ENCODE results near the gene FBRS.

The FBRS gene

DNA sequence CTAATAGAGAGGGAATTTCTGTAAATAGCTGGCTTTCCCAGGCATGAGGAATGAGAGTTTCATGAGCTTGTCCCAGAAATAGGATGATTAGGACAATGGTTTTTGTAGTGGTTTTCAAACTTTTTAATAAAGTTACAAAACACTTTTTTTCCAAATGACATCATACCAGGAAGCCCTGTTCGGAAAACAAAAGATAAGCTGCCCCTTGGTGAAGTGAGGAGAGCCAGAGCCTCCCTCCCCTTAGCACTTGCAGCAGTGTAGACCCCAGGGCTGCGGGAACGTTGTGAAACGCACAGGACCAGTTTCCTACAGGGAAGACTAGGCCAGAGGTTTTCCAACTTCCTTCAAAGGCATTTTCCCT lies 7.6 kb downstream of the FBRS start:
- H3K27ac Mint-ChIP-seq = peak overlapping the region; percentile 76
- H3K9me3 Mint-ChIP-seq = no peaks in the 10 kb centered on the region

DNA sequence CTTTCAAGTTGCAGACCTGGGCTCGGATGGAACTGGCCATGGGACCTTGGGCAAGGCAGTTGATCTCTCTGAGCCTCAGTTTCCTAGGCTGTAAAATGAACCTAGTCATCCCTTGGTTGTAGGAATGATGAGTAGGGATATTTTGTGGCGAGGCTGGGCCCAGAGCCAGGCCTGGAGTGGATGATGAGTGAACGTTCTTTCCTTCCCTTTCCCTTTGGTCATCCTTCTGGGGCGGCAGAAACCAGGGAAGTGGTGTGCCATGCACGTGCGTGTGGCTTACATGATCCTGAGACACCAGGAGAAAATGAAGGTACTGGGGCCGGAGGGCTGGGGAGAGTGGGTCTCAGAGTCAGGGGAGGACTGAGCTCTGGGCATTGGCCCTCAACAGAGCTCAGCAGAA lies 8.4 kb downstream of the FBRS start:
- Mint-ChIP-seq H3K4me1 (ENCODE audit: low read depth) (peaks cover 25% of the 10 kb centered on the region), H3K36me3 (ENCODE audit: low read depth) (peaks cover 87% of the 10 kb centered on the region), H3K27me3 (no peaks in the 10 kb centered on the region), H3K4me3 (no peak overlapping the region), H3K9me3 (no peaks in the 10 kb centered on the region), H3K27ac (peak overlapping the region; percentile 64)
- no peak for DNase-seq

More for the DNA sequence above, 7.6 kb downstream of the FBRS start:
- Mint-ChIP-seq H3K27me3 (no peaks in the 10 kb centered on the region), H3K36me3 (ENCODE audit: low read depth) (peaks cover 90% of the 10 kb centered on the region), H3K4me3 (no peak overlapping the region), H3K4me1 (ENCODE audit: low read depth) (peaks cover 33% of the 10 kb centered on the region)
- no peak for DNase-seq

DNA sequence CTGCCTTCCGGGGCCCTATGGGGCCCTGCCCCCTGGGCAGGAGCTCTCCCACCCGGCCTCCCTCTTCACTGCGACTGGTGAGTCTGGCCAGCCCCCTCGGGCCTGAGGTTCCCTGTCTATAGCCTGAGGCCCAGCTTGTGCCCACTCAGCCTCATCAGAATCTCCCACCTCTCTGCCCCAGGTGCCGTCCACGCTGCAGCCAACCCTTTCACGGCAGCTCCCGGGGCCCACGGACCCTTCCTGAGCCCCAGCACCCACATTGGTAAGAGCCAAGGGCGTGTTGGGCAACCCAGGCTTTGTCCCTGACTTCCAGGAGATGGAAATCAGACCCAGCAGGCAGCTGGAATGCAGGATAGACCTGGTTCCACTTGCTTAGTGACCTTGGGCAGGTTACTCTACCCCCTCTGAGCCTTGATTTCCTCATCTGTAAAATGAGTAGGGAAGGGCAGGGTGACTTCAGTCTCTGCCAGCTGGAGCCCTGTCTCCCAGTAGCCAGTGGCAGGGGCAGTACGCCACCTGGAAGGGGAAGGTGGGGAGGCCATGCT lies 9.2 kb downstream of the FBRS start:
- Mint-ChIP-seq H3K4me3 (no peak overlapping the region), H3K27me3 (no peaks in the 10 kb centered on the region)

DNA sequence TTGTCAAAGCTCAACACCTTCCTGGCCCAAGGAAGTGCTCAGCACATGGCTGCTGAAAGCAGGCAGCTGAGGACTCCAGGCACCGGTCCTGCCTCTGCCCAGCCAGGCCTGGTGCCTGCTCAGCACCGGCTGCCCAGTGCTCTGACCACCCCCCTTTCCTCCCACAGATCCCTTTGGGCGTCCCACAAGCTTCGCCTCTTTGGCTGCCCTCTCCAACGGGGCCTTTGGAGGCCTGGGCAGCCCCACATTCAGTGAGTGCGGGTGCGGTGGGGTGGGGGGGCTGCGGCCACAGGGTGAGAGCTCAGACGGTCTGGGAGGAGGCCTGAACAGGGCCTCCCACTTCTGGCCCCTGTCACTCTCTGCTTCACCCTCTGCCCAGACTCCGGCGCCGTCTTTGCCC lies 10.2 kb downstream of the FBRS start:
- peaks cover 76% of the 10 kb centered on the region for H3K36me3 Mint-ChIP-seq (ENCODE audit: low read depth)
- no peaks in the 10 kb centered on the region for H3K27me3 Mint-ChIP-seq
- H3K4me3 Mint-ChIP-seq = no peak overlapping the region
- H3K9me3 Mint-ChIP-seq = no peaks in the 10 kb centered on the region
- peaks cover 8% of the 10 kb centered on the region for H3K4me1 Mint-ChIP-seq (ENCODE audit: low read depth)
- DNase-seq = no peak
- no peak overlapping the region for H3K27ac Mint-ChIP-seq

More for the DNA sequence above, 9.2 kb downstream of the FBRS start:
- Mint-ChIP-seq H3K4me1 (ENCODE audit: low read depth) (peaks cover 18% of the 10 kb centered on the region), H3K9me3 (no peaks in the 10 kb centered on the region), H3K27ac (peak overlapping the region; percentile 48), H3K36me3 (ENCODE audit: low read depth) (peaks cover 86% of the 10 kb centered on the region)
- no peak for DNase-seq

DNA sequence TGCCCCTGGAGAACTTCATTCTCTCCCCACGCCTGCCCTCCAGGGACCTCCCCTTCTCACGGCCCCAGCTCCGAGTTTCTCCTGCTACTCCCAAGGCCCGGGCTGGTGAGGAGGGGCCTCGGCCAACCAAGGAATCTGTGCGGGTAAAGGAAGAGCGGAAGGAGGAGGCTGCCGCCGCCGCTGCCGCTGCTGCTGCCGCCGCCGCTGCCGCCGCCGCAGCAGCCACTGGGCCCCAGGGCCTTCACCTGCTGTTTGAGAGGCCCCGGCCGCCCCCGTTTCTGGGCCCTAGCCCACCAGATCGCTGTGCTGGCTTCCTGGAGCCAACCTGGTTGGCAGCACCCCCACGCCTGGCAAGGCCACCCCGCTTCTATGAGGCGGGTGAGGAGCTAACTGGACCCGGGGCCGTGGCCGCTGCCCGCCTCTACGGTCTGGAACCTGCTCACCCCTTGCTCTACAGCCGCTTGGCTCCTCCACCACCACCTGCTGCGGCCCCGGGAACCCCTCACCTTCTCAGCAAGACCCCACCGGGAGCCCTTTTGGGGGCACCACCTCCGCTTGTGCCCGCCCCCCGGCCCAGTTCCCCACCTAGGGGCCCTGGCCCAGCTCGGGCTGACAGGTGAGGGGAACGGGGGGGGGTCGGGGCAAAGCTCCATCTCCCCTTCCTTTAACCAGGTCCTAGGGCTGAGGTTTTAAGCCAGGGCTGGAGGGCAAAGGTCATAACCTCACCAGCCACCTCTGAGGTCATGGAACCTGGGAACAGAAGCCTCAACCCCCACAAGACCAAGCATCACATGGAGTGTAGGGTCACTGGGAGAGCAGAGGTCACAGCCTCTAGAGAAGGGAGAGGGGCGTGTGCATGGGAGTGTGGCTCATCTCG lies 11.0 kb downstream of the FBRS start:
- Mint-ChIP-seq H3K9me3 (no peaks in the 10 kb centered on the region), H3K27ac (no peak overlapping the region), H3K36me3 (ENCODE audit: low read depth) (peaks cover 69% of the 10 kb centered on the region), H3K4me1 (ENCODE audit: low read depth) (peaks cover 3% of the 10 kb centered on the region), H3K27me3 (no peaks in the 10 kb centered on the region), H3K4me3 (no peak overlapping the region)
- DNase-seq = no peak

DNA sequence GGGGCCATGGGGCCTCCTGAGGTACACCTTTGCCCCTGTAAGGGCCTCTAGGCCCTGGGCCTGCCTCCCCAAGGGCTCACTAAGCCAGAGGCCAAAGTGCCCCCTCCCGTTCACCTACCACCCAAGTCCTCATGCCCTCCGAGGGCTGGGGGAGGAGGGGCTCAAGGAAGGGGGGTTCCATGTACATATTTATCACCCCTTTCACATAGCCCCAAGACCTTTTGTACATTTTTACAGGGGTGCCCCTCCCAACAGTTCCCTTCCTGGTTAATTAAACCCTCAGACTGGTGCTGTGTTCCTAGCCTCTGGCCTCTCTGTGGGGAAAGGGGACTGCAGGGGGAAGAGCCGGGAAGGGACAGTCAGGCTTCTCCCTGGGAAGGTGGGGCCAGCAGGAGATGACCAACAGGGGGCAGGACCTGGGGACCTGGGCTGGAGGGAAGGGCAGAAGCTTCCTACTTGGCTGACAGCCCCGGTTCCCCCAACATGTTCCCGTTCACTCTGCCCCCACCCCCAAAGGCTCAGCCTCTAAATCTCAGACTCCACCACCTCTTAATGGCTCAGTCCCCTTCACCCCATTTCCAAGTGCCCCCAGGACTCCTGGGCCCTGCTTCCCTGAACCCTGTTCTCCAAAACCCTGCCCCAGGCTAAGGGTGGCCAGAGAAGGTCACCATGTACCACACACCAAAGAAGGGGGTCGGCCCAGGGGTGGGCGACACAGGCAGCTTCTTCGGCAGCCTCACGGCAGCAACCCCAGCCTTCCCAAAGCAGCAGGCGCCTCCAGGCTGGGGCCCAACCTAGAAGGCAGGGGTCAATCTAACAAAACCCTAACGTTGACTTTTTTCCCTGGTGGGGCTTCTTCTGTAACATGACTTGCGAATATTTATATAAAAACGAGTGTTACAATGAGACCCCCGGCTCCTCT lies 11.9 kb downstream of the FBRS start:
- Mint-ChIP-seq H3K4me3 (no peak overlapping the region), H3K9me3 (no peaks in the 10 kb centered on the region), H3K36me3 (ENCODE audit: low read depth) (peaks cover 60% of the 10 kb centered on the region), H3K4me1 (ENCODE audit: low read depth) (no peaks in the 10 kb centered on the region), H3K27ac (peak overlapping the region; percentile 37), H3K27me3 (no peaks in the 10 kb centered on the region)
- DNase-seq = no peak

DNA sequence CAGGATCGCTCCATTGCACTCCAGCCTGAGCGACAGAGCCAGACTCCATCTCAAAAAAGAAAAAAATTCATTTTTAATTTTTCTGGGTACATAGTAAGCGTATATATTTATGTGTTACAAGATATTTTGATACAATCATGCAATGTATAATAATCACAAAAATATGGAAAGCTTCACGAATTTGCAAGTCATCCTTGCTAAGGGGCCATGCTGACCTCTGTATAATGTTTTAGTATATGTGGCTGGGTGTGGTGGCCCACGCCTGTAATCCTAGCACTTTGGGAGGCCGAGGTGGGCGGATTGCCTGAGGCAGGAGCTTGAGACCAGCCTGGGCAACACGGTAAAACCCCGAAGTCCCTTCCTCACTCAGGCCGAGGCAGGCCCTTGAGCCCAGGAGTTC lies 16.9 kb downstream of the FBRS start:
- no peaks in the 10 kb centered on the region for H3K27me3 Mint-ChIP-seq
- H3K27ac Mint-ChIP-seq = no peak overlapping the region
- H3K4me1 Mint-ChIP-seq (ENCODE audit: low read depth) = no peaks in the 10 kb centered on the region
- H3K4me3 Mint-ChIP-seq = no peak overlapping the region
- no peaks in the 10 kb centered on the region for H3K9me3 Mint-ChIP-seq
- peaks cover 19% of the 10 kb centered on the region for H3K36me3 Mint-ChIP-seq (ENCODE audit: low read depth)
- DNase-seq = no peak

DNA sequence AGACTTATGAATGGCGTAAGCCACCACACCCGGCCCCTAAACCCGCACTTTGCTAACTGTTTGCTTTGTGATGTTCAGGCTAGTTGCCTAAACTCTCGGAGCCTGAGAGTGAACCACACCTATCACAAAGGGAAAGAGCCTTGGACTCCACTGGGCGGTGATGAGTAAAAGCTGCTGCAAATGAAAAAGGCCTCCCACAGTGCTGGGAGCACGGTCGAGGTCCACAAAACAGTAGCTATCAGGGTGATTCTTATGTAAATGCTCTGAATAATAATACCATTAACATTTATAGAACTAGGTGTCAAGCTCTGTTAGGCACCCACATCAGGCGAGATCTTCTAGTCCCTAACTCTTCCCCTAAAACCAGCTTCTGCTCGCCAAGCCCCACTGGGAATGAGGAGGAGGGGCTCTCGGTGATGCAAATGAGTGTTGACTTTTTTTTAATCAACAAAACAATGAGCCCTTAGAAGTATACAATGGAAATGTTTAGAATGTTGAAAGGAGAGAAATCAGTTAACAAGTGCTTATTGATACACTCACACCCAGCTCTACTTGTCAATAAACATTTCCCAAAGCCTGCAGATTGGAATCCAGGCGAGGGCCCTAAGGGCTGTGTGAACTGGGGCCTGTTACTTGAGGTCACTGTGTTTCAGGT lies 19.8 kb downstream of the FBRS start:
- Mint-ChIP-seq H3K27me3 (no peaks in the 10 kb centered on the region), H3K9me3 (no peaks in the 10 kb centered on the region), H3K27ac (no peak overlapping the region), H3K36me3 (ENCODE audit: low read depth) (no peaks in the 10 kb centered on the region), H3K4me3 (no peak overlapping the region), H3K4me1 (ENCODE audit: low read depth) (no peaks in the 10 kb centered on the region)
- no peak for DNase-seq

DNA sequence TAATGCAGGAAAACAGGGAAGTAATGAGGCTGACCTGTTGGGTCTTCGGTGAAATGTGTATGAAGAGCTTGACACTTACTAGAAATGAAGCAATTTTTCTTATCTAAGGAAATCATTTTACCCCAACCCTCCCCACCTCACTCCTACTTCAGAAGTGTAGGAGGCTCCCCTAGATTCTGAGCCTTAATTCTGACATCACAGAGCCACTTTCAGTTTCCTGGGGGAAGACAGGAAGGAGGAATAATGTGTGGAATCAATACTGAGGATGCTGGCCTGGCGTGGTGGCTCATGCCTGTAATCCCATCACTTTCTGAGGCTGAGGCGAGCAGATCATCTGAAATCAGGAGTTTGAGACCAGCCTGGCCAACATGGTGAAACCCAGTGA lies 20.3 kb downstream of the FBRS start:
- Mint-ChIP-seq H3K27me3 (no peaks in the 10 kb centered on the region), H3K9me3 (no peaks in the 10 kb centered on the region), H3K4me3 (no peak overlapping the region), H3K36me3 (ENCODE audit: low read depth) (no peaks in the 10 kb centered on the region), H3K27ac (no peak overlapping the region), H3K4me1 (ENCODE audit: low read depth) (no peaks in the 10 kb centered on the region)
- DNase-seq = no peak

DNA sequence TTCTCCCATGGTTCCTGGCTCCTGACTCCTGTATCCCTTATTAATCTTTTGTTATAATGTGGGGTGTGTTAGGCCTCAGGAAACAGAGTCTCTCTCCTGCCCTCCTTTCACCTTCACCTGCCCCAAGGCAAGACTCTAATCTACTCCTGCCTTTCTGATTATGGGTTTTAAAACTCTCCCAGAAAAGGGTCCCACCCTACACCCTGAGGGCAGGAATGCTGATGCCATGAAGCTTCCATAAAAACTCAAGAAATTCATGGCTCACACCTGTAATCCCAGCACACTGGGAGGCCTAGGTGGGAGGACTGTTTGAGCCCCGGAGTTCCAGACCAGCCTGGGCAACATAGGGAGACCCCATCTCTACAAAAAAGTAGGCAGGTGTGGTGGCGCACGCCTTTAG lies 22.1 kb downstream of the FBRS start:
- no peaks in the 10 kb centered on the region for H3K36me3 Mint-ChIP-seq (ENCODE audit: low read depth)
- H3K4me3 Mint-ChIP-seq = no peak overlapping the region
- no peaks in the 10 kb centered on the region for H3K4me1 Mint-ChIP-seq (ENCODE audit: low read depth)
- no peak for DNase-seq
- no peak overlapping the region for H3K27ac Mint-ChIP-seq
- H3K9me3 Mint-ChIP-seq = no peaks in the 10 kb centered on the region
- no peaks in the 10 kb centered on the region for H3K27me3 Mint-ChIP-seq

DNA sequence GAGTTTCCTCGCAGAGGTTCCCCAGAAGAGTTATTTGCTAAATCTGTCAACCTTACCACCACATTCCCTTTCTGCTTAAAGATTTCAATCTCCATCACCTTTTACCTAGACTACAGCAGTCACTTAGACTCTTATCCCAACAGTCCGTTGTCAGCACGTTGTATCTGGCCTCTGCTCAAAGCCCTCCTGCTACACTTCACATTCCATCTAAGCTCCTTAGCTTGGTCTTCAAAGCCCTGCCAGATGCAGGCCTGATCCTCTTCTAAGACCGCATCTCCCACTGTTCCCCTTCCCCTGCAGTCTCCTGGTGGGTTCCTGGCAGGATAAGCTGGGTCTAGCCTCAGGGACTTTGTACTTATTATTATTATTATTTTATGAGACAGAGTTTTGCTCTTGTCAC lies 30.5 kb downstream of the FBRS start:
- Mint-ChIP-seq H3K36me3 (ENCODE audit: low read depth) (no peaks in the 10 kb centered on the region), H3K9me3 (no peaks in the 10 kb centered on the region), H3K27me3 (no peaks in the 10 kb centered on the region), H3K27ac (no peak overlapping the region), H3K4me3 (no peak overlapping the region), H3K4me1 (ENCODE audit: low read depth) (peaks cover 6% of the 10 kb centered on the region)
- no peak for DNase-seq

DNA sequence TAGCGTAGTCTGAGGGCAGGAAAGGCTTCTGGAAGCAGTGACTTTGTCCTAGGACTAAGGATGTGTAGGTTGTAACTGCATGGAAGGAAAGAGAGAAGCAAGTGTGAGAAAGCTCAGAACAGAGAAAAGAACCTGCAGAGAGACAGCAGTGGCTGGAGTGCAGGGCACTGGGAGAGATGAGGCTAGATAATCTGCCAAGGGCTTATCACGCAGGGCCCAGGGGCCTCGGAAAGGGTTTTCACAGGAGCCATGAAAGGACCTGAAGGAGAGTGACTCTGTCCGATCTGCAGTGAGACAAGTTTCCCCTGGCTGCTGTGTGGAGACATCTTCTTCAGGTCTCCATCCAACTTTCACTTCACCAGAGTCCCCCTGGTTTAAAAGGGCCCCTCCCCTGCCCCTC lies 33.7 kb downstream of the FBRS start:
- DNase-seq = no peak
- no peaks in the 10 kb centered on the region for H3K9me3 Mint-ChIP-seq
- no peak overlapping the region for H3K27ac Mint-ChIP-seq
- no peaks in the 10 kb centered on the region for H3K36me3 Mint-ChIP-seq (ENCODE audit: low read depth)
- peaks cover 8% of the 10 kb centered on the region for H3K4me1 Mint-ChIP-seq (ENCODE audit: low read depth)
- no peak overlapping the region for H3K4me3 Mint-ChIP-seq
- no peaks in the 10 kb centered on the region for H3K27me3 Mint-ChIP-seq

DNA sequence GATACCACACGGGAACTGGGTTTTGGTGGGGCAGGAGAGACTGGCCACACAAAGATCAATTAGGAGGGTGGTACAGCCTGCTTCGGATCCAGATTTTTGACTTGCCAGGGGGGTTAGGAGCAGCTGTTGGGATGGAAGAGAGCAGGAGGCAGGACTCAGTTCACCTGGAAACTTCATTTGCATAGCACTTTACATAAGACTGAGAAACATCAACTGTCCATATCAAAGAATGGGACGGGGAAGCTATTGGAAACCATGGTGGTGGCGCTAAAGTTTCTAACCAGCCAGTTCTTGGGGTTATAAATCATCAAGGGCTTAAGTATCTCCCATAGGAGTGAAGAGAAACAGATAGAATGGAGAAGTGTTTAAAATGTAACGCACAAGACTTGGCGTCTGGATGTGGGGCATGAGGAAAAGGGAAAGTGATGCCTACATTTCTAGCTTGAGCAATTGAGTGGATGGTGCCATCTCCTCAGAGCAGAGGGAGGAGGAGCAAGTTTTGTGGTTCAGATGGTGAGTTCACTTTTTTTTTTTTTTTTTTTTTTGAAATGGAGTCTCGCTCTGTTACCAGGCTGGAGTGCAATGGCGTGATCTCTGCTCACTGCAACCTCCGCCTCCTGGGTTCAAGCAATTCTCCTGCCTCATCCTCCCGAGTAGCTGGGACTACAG lies 34.3 kb downstream of the FBRS start:
- Mint-ChIP-seq H3K36me3 (ENCODE audit: low read depth) (no peaks in the 10 kb centered on the region), H3K4me1 (ENCODE audit: low read depth) (peaks cover 14% of the 10 kb centered on the region), H3K4me3 (no peak overlapping the region), H3K27ac (no peak overlapping the region), H3K9me3 (no peaks in the 10 kb centered on the region), H3K27me3 (no peaks in the 10 kb centered on the region)
- no peak for DNase-seq

Data from activated T-cell treated with anti-CD3 and anti-CD28 coated beads, Interleukin-2, amount 50 U/mL, for 24 hours (primary cell).